K562 (cell line): ENCODE results near the gene ALK.

Source experiments
- CHD4 ChIP-seq: fragments of 200-600 bp; sonication (generic); IDR thresholded peaks from 3 replicates; pipeline ENCODE4 v1.6.1; 2012; ENCODE audit warnings: low read depth, mild to moderate bottlenecking, mixed read lengths, low read length, inconsistent platforms; ENCODE audit not compliant: insufficient read depth, insufficient replicate concordance, poor library complexity, severe bottlenecking
- CREB1 ChIP-seq, 2 experiments: sonication (generic) in 1 of 2; formaldehyde crosslinking in 1 of 2; IDR thresholded peaks; 2 replicates each; pipeline versions ENCODE4 v1.6.1 to v1.8.0; 2012 to 2022; ENCODE audit warnings: inconsistent platforms in 1 of 2, mild to moderate bottlenecking in 1 of 2, missing genetic modification reagents in 1 of 2, moderate library complexity in 1 of 2
- HMG20B ChIP-seq: fragments of 250-450 bp; sonication (Bioruptor Pico); IDR thresholded peaks from 2 replicates; pipeline ENCODE4 v1.5.0; 2021; ENCODE audit warnings: mild to moderate bottlenecking
- SIX5 ChIP-seq, 2 experiments: IDR thresholded peaks; 2 replicates each; pipeline ENCODE4 v1.6.1; 2011; ENCODE audit warnings: low read length in 2 of 2, borderline replicate concordance in 1 of 2, low read depth in 1 of 2, mild to moderate bottlenecking in 1 of 2, moderate library complexity in 1 of 2; ENCODE audit not compliant: insufficient read depth in 1 of 2
- ZNF217 ChIP-seq: sonication (generic); formaldehyde crosslinking; IDR thresholded peaks from 2 replicates; pipeline ENCODE4 v1.8.0; 2022; ENCODE audit warnings: mild to moderate bottlenecking, missing genetic modification reagents
- ZNF324 ChIP-seq: fragments of 250-450 bp; sonication (Bioruptor Pico); IDR thresholded peaks from 2 replicates; pipeline ENCODE4 v1.4.0; 2020; ENCODE audit warnings: mild to moderate bottlenecking

GRCh38 chr2:29714333-29714732, 207.1 kb downstream of the ALK start:
- TF ChIP-seq CHD4 (no peak), HMG20B (CRISPR knock-in tag) (no peak), SIX5 (IDR thresholded peaks at IDR 0.05; ENCODE audit: borderline replicate concordance in 1 of 2, insufficient read depth in 1 of 2, low read depth in 1 of 2, low read length in 2 of 2) (no peak), ZNF217 (CRISPR knock-in tag) (no peak), ZNF324 (CRISPR knock-in tag) (no peak), CREB1 (IDR thresholded peaks at IDR 0.05) (no peak), CREB1 (CRISPR knock-in tag; IDR thresholded peaks at IDR 0.05) (no peak)
